Nephron progenitor cell (in vitro differentiated cells): Measurements from ENCODE around the gene RIC8A.

Experiments
- DNase-seq: peaks from one replicate; pipeline ENCODE4 v3.0.0; 2021
- H3K27ac Mint-ChIP-seq: 2 replicates; pipeline ENCODE4 v1.8.0; 2021; ENCODE audit warnings: mild to moderate bottlenecking, moderate library complexity, mixed read lengths
- H3K27me3 Mint-ChIP-seq: 2 replicates; pipeline ENCODE4 v1.8.0; 2021; ENCODE audit warnings: mild to moderate bottlenecking, low read depth, mixed read lengths; ENCODE audit not compliant: poor library complexity
- H3K36me3 Mint-ChIP-seq: 2 replicates; pipeline ENCODE4 v1.8.0; 2021; ENCODE audit warnings: low read depth, mixed read lengths
- H3K4me1 Mint-ChIP-seq: 2 replicates; pipeline ENCODE4 v1.8.0; 2021; ENCODE audit warnings: mixed read lengths
- H3K4me3 Mint-ChIP-seq: 2 replicates; pipeline ENCODE4 v1.8.0; 2021; ENCODE audit warnings: mild to moderate bottlenecking, moderate library complexity, mixed read lengths
- H3K9me3 Mint-ChIP-seq: 2 replicates; pipeline ENCODE4 v1.8.0; 2021; ENCODE audit warnings: mild to moderate bottlenecking, moderate library complexity, mixed read lengths
- TF ChIP-seq, protein P1 (sequence below): fragments of 200-600 bp; sonication (generic); IDR thresholded peaks from 2 replicates; pipeline ENCODE4 v1.5.0; 2021; ENCODE audit warnings: antibody characterized with exemption

RIC8A gene

DNA sequence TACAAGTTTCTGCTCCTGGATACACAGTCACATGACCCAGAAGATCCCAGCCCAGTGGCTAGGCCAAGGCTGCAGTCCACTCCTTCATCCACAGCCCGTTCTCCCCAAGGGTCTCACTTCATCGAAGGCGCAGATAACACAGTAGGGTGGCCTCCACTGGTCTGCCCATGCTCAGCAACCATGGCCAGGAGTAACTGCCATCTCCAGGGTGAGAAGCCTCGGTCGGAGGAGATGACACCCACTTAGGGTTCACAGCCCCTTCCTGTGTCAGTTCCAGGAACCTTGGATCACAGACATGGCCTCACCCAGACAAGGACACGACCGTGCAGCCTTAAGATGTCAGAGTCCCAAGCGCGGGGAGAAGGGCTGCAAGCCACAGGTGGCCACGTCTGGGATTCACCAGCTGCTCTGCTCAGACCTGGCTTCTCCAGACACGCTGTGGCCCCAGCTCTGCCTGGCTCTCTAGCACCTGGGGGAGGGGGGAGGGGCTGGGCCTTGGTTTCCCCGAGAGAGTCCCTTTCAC, 2.9 kb upstream of the RIC8A start:
- H3K27ac Mint-ChIP-seq: no peak overlapping the region
- H3K4me3 Mint-ChIP-seq: no peak overlapping the region
- no peak for DNase-seq
- H3K9me3 Mint-ChIP-seq: no peaks in the 10 kb centered on the region
- H3K36me3 Mint-ChIP-seq: peaks cover 12% of the 10 kb centered on the region
- TF ChIP-seq, protein P1, sequence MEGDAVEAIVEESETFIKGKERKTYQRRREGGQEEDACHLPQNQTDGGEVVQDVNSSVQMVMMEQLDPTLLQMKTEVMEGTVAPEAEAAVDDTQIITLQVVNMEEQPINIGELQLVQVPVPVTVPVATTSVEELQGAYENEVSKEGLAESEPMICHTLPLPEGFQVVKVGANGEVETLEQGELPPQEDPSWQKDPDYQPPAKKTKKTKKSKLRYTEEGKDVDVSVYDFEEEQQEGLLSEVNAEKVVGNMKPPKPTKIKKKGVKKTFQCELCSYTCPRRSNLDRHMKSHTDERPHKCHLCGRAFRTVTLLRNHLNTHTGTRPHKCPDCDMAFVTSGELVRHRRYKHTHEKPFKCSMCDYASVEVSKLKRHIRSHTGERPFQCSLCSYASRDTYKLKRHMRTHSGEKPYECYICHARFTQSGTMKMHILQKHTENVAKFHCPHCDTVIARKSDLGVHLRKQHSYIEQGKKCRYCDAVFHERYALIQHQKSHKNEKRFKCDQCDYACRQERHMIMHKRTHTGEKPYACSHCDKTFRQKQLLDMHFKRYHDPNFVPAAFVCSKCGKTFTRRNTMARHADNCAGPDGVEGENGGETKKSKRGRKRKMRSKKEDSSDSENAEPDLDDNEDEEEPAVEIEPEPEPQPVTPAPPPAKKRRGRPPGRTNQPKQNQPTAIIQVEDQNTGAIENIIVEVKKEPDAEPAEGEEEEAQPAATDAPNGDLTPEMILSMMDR: no peak
- no peaks in the 10 kb centered on the region for H3K27me3 Mint-ChIP-seq
- peaks cover 24% of the 10 kb centered on the region for H3K4me1 Mint-ChIP-seq

DNA sequence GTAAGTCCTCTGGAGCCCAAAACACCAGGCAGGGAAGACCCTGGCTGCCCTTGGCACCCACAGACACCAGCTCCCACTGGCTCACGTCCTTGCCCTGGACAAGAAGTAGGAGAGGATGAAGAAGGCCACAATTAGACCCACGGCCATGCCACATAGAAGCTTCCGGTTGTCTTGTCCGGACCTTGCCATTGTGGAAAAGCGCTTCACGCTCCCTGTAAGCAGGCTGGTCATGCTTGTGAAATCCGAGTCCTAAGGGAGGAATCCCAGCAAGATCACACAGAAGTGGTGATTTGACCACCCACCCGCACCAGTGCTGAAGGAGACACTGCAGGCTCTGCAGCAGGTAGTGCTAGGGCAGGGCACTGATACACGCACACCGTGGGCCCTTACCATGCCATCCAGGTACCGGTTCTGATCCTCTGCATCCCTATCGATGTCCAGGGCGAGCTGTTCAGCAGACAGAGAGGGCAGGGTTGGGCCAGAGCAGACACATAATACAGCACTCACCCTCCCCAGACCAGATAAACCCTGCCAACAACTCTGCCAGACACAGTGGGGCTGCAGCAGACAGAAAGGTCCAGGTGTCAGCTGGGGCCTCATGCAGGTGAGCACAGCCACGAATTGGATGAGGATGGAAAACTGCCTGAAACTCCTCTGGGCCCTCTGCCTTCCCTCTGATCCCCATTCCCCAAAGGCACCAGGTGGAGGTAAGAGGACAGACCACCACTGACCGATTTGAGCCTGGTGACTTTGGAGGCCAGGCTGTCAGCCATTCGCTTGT, 2.1 kb upstream of the RIC8A start:
- DNase-seq: no peak
- peaks cover 32% of the 10 kb centered on the region for H3K4me1 Mint-ChIP-seq
- TF ChIP-seq, protein P1: no peak
- H3K27me3 Mint-ChIP-seq: no peaks in the 10 kb centered on the region
- H3K4me3 Mint-ChIP-seq: peak overlapping the region; percentile 97
- H3K27ac Mint-ChIP-seq: no peak overlapping the region
- H3K9me3 Mint-ChIP-seq: no peaks in the 10 kb centered on the region
- H3K36me3 Mint-ChIP-seq: peaks cover 12% of the 10 kb centered on the region

DNA sequence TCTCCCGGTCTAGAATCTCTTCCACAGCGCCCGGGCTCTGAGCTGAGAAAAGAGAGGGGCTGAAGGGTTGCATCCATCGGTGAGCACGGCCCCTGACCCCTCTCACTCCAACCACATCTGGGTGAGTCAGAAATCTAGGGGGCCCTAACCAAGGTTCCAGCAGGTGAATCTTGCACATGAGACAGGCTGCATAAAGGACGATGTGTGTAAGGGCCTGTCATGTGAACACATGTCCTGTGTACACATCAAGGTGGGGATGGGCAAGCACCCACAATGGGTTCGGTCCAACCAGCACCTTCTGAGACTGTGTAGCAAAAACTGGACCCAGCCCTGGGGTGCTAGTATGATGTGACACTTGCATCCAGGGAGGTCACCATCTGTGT, 1.5 kb upstream of the RIC8A start:
- peaks cover 34% of the 10 kb centered on the region for H3K4me1 Mint-ChIP-seq
- H3K27ac Mint-ChIP-seq: no peak overlapping the region

DNA sequence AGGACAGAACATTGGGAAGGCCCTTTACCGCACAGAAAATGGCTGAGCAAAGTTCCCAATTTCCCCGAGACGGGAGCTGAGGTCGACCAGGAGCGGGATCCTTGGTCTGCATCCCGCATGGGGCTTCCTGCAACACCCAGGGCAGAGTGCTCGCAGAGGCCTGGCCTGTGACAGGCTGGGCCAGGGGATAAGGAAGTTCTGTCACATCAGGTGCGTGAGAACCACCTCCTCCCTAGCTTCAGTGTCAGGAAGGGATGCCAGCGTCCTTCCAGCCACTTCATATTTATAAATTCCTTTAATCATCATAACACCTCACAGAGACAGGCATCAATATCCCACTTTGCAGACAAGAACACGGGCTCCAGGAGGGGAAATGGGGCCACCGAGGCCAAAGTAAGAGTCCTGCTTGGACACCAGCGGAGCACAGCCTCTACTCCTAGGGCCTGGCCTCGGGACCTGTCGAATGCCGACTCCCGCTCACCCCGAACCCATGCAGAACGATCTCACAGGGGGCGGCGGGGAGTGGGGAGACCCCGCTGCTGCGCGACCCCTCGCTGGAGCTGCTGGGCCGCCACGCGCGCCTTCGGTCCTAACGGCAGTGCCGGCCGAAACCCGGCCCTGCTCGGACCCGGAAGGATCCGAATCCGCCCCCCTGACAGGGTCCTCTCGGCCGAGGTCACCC, 841 bp upstream of the RIC8A start:
- Mint-ChIP-seq H3K4me1 (peaks cover 34% of the 10 kb centered on the region), H3K36me3 (peaks cover 18% of the 10 kb centered on the region), H3K9me3 (no peaks in the 10 kb centered on the region), H3K27me3 (no peaks in the 10 kb centered on the region), H3K4me3 (peak overlapping the region; percentile 97), H3K27ac (peak overlapping the region; percentile 29)
- TF ChIP-seq, protein P1: no peak
- DNase-seq: no peak

More for the DNA sequence above, 1.5 kb upstream of the RIC8A start:
- TF ChIP-seq, protein P1: no peak
- peaks cover 12% of the 10 kb centered on the region for H3K36me3 Mint-ChIP-seq
- peak overlapping the region; percentile 97 for H3K4me3 Mint-ChIP-seq
- no peak for DNase-seq
- H3K27me3 Mint-ChIP-seq: no peaks in the 10 kb centered on the region
- H3K9me3 Mint-ChIP-seq: no peaks in the 10 kb centered on the region

DNA sequence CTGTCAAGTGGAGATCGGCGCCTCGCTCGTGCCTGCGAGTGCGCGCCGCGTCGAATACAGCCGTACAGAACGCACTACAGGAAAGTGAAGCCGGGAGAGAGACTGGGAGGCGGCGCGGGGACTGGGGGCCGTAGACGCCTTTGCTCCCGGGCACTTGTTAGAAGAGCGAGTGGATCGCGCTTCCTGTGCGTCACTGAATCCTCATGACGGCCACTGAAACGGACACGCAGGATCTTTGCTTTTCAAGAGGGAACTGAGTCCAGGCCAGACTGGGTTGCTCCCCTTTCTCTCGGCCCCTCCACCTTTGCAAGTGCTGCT, 314 bp downstream of the RIC8A start:
- Mint-ChIP-seq H3K27me3 (no peaks in the 10 kb centered on the region), H3K9me3 (no peaks in the 10 kb centered on the region), H3K36me3 (peaks cover 23% of the 10 kb centered on the region), H3K27ac (peak overlapping the region; percentile 100), H3K4me1 (peaks cover 34% of the 10 kb centered on the region), H3K4me3 (peak overlapping the region; percentile 97)
- DNase-seq: no peak
- TF ChIP-seq, protein P1: no peak
